Effector memory CD8-positive, alpha-beta T cell (primary cell): ENCODE data around the gene USP25.

ENCODE experiments used
- ATAC-seq: fragments of 150-1000 bp; cut with Tn5 transposase; replicated peaks from 2 replicates; pipeline ENCODE4 v1.10.0; 2021; ENCODE audit warnings: mild to moderate bottlenecking, moderate library complexity
- DNase-seq, 3 experiments: peaks; one replicate each; pipeline ENCODE4 v3.0.0; 2021
- H3K27ac Mint-ChIP-seq, 2 donors: one replicate each; pipeline ENCODE4 v1.8.0; 2022; ENCODE audit warnings: mild to moderate bottlenecking in 2 of 2, mixed read lengths in 2 of 2, moderate library complexity in 2 of 2
- H3K27me3 Mint-ChIP-seq, 2 donors: one replicate each; pipeline ENCODE4 v1.8.0; 2022; ENCODE audit warnings: mixed read lengths in 2 of 2
- H3K36me3 Mint-ChIP-seq: one replicate; pipeline ENCODE4 v1.8.0; 2022; ENCODE audit warnings: mild to moderate bottlenecking, moderate library complexity, mixed read lengths; ENCODE audit not compliant: insufficient read depth
- H3K4me1 Mint-ChIP-seq, 2 donors: one replicate each; pipeline ENCODE4 v1.8.0; 2022; ENCODE audit warnings: low read depth in 2 of 2, mixed read lengths in 2 of 2
- H3K4me3 Mint-ChIP-seq, 2 donors: one replicate each; pipeline ENCODE4 v1.8.0; 2022; ENCODE audit warnings: mild to moderate bottlenecking in 2 of 2, mixed read lengths in 2 of 2, moderate library complexity in 2 of 2
- H3K9me3 Mint-ChIP-seq, 2 donors: one replicate each; pipeline ENCODE4 v1.8.0; 2022; ENCODE audit warnings: mixed read lengths in 2 of 2

Gene USP25

DNA sequence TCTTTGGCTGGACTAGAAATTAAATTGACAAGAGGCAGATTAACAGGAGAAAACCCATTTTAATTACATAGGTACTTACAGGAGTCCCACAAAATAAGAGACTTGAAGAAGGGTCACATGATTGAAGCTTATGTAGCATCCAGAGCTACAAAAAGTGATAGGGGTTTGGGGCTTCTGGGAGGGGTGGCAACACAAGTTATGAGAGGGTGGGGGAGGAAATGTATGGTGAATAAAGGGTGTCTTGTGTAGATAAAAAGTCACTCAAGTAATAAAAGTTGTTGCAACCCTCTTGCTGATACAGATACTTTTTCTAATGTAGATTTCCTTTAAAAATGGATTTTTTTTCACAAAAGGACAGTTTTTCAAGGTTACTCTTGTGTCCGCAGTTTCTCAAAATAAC is 24.0 kb downstream of the USP25 start:
- no peak for ATAC-seq
- Mint-ChIP-seq H3K9me3 (no peaks in the 10 kb centered on the region), H3K27ac (peak overlapping the region in 1 of 2 donors; percentile 3), H3K36me3 (peaks cover 4% of the 10 kb centered on the region), H3K27me3 (no peaks in the 10 kb centered on the region), H3K4me1 (peaks cover 45 to 81% of the 10 kb centered on the region in 2 donors), H3K4me3 (no peak overlapping the region)
- no peak for DNase-seq

DNA sequence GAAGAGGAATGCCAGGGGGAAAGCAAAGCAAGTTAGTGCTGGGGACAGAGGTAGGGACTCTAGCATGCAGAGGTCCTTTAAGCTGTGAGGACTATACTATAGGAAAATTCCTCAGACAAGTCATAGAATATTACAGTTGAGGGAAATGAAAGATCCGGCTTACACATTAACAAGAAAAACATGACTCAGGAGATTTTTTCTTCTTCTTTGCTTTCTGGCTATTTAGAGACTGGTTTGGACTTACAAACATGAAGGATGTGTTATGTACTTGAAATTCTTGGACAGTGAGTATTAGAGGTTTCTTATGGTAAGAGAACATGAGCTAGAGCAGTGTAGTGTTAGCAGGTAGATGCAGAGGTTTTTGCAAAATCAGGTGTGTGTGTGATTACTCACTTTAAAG is 24.9 kb downstream of the USP25 start:
- ATAC-seq (no peak), DNase-seq (no peak)
- Mint-ChIP-seq H3K27me3 (no peaks in the 10 kb centered on the region), H3K36me3 (peaks cover 4% of the 10 kb centered on the region), H3K4me3 (peak overlapping the region; percentile 1 to 13), H3K4me1 (peaks cover 42 to 79% of the 10 kb centered on the region in 2 donors), H3K9me3 (no peaks in the 10 kb centered on the region), H3K27ac (peak overlapping the region in 1 of 2 donors; percentile 64)

- Mint-ChIP-seq H3K9me3 (no peaks in the 10 kb centered on the region), H3K4me3 (peak overlapping the region in 1 of 2 donors; percentile 26), H3K27ac (no peak overlapping the region), H3K36me3 (peaks cover 4% of the 10 kb centered on the region), H3K27me3 (no peaks in the 10 kb centered on the region), H3K4me1 (peaks cover 41 to 79% of the 10 kb centered on the region in 2 donors)
- no peak for DNase-seq
- ATAC-seq: no peak
Measured at GRCh38 chr21:15755125-15755524, 25.3 kb downstream of the USP25 start.

- Mint-ChIP-seq H3K4me1 (peaks cover 49 to 81% of the 10 kb centered on the region in 2 donors), H3K36me3 (peaks cover 4% of the 10 kb centered on the region), H3K4me3 (peak overlapping the region in 1 of 2 donors; percentile 36), H3K27me3 (no peaks in the 10 kb centered on the region), H3K27ac (no peak overlapping the region), H3K9me3 (no peaks in the 10 kb centered on the region)
- ATAC-seq (no peak), DNase-seq (no peak)
Measured at GRCh38 chr21:15759469-15759868, 29.7 kb downstream of the USP25 start.

DNA sequence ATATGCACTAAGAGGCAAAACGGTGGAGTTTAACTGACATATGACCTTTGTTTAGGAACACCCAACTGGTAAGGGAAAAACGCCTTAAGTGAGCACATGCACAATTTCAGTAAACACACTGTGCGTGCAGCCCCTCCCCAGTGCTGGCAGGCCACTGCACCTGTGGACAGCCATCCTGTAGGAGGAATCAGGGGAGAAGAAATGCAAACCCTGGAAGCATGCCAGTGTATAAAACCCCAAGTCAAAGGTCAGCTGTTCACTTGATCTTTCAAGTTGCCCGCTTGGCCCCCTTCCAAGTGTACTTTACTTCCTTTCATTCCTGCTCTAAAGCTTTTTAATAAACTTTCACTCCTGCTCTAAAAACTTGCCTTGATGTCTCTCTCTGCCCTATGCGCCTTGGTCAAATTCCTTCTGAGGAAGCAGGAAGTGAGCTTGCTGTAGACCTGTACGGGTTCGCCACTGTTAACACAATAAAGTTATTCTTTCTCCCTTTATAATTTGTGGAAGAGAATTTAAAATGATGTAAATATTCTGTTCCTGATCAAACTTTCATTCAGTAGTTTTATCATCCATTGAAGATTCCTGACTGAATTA is 31.8 kb downstream of the USP25 start:
- DNase-seq (no peak), ATAC-seq (no peak)
- no peaks in the 10 kb centered on the region for H3K27me3 Mint-ChIP-seq
- peak overlapping the region in 1 of 2 donors; percentile 68 for H3K27ac Mint-ChIP-seq
- peaks cover 44 to 77% of the 10 kb centered on the region in 2 donors for H3K4me1 Mint-ChIP-seq
- no peaks in the 10 kb centered on the region for H3K9me3 Mint-ChIP-seq
- peak overlapping the region in 1 of 2 donors; percentile 40 for H3K4me3 Mint-ChIP-seq
- H3K36me3 Mint-ChIP-seq: peaks cover 19% of the 10 kb centered on the region

DNA sequence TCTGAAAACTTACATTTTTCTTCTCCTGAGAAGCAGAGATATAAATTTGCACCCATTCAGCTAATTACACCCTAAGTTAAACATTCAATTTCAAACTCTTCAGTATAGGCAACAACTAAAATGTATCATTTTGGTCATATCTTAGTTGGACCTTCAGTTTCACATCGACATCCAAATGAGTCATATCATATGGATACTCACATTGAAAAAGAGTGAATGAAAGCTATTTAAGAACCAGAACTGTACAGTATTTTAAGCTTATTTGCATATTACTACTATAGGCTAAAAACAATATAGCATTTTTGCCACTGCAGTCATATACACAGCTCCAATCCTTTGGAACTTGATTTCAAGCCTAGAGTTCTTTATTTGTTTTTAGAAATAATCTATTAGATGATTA is 33.6 kb downstream of the USP25 start:
- ATAC-seq (no peak), DNase-seq (no peak)
- peak overlapping the region in 1 of 2 donors; percentile 48 for H3K4me3 Mint-ChIP-seq
- peaks cover 43 to 73% of the 10 kb centered on the region in 2 donors for H3K4me1 Mint-ChIP-seq
- H3K36me3 Mint-ChIP-seq: peaks cover 26% of the 10 kb centered on the region
- no peaks in the 10 kb centered on the region for H3K27me3 Mint-ChIP-seq
- H3K27ac Mint-ChIP-seq: peak overlapping the region in 1 of 2 donors; percentile 2
- no peaks in the 10 kb centered on the region for H3K9me3 Mint-ChIP-seq

DNA sequence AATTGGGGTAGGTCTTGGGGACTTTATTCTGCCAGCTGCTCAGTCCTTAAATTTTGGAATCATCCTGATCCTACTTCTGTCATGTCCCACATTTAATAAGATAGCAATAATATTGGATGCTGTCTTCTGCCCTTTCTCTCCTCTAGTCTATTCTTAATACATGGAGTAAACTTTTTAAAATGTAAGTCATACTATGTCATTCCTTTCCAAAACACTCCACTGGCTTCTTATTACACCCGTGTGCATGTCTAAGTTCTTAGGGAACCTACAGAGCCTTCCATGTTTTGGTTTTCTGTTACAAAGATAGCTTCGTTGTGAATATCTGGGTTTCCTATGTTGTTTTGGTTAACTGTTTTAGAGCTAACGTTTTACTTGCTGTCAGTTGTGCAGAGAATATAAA is 35.1 kb downstream of the USP25 start:
- peaks cover 29% of the 10 kb centered on the region for H3K36me3 Mint-ChIP-seq
- H3K4me1 Mint-ChIP-seq: peaks cover 37 to 74% of the 10 kb centered on the region in 2 donors
- ATAC-seq (no peak), DNase-seq (no peak)
- H3K9me3 Mint-ChIP-seq: no peaks in the 10 kb centered on the region
- H3K27me3 Mint-ChIP-seq: no peaks in the 10 kb centered on the region
- H3K4me3 Mint-ChIP-seq: no peak overlapping the region
- peak overlapping the region; percentile 5 to 54 for H3K27ac Mint-ChIP-seq

DNA sequence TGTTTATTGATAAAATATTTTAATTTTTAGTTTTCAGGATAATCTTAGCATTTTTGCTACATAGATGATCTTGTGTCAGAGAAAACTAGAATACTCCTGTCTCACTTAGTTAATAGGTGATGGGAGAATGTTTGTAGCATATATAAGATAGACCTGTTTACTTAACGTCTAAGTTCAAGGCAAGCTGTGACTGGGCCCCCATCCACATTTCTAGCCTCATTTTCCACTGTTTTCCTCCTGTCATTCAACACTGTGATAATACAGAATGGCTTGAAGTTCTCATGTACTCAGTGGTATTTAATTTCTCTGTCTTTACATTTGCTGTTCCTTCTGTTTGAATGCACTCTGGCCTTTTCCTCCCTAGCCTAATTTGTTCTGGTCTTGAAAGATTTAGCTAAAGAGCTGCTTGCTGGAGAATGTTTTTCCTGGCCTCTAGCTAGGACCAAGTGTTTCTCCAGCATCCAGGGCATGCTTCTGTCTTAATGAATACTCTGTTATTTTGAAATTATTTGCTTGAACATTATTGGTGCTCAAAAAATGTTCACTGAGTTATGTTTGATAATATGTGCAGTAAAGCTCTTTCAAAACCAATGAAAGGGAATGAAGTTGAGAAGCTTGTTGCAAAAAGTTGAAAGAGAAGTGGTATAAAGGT is 37.3 kb downstream of the USP25 start:
- no peak for DNase-seq
- Mint-ChIP-seq H3K4me1 (peaks cover 24 to 68% of the 10 kb centered on the region in 2 donors), H3K4me3 (no peak overlapping the region), H3K27ac (peak overlapping the region in 1 of 2 donors; percentile 36), H3K36me3 (peaks cover 29% of the 10 kb centered on the region), H3K27me3 (no peaks in the 10 kb centered on the region), H3K9me3 (no peaks in the 10 kb centered on the region)
- ATAC-seq: no peak

- H3K36me3 Mint-ChIP-seq: peaks cover 29% of the 10 kb centered on the region
- peaks cover 20 to 64% of the 10 kb centered on the region in 2 donors for H3K4me1 Mint-ChIP-seq
- peak overlapping the region in 1 of 2 donors; percentile 46 for H3K27ac Mint-ChIP-seq
- no peaks in the 10 kb centered on the region for H3K27me3 Mint-ChIP-seq
- no peaks in the 10 kb centered on the region for H3K9me3 Mint-ChIP-seq
- ATAC-seq (no peak), DNase-seq (no peak)
- no peak overlapping the region for H3K4me3 Mint-ChIP-seq
Measured at GRCh38 chr21:15768045-15768601, 38.3 kb downstream of the USP25 start.

DNA sequence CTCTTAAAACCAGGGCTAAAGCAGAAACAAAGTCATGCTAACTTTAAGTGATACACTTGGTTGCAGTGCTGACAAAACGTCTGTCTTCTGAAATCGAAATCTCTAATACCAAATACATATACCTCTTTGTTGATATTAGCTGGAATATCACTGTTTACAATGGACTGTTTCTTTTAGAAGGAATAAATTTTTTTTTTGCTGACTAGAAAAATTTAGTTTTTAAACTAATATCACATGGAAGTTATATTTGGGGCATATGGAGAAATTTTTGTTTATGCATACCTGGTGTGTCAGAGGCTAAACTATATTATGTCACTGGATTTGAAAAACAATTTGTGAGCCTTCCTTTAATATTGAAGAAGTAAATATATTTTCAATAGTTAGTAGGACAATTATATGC is 39.1 kb downstream of the USP25 start:
- Mint-ChIP-seq H3K27ac (no peak overlapping the region), H3K36me3 (peaks cover 29% of the 10 kb centered on the region), H3K4me3 (no peak overlapping the region), H3K9me3 (no peaks in the 10 kb centered on the region), H3K27me3 (no peaks in the 10 kb centered on the region), H3K4me1 (peaks cover 20 to 63% of the 10 kb centered on the region in 2 donors)
- ATAC-seq: no peak
- DNase-seq: no peak

DNA sequence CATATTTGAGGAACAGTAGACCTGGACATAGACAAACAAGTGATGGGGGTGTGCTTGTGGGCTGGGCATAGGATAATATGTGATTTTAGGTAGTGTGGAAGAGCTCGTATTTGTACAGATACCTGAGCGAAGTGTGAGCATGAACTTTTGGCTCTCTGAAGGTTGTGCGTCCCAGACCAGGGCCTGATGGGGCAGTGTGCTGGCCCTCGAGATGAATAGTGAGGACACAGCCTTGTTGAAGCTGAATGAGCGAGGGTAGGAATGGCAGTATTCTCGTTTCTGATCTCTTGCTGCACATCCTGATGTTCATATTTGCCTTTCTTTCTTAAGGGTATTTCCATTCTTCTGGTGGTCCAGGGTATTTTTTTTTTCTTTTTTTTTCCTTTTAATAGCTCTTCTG is 41.5 kb downstream of the USP25 start:
- Mint-ChIP-seq H3K27ac (peak overlapping the region; percentile 9 to 72), H3K4me3 (no peak overlapping the region), H3K9me3 (no peaks in the 10 kb centered on the region), H3K27me3 (no peaks in the 10 kb centered on the region), H3K36me3 (peaks cover 16% of the 10 kb centered on the region), H3K4me1 (peaks cover 18 to 60% of the 10 kb centered on the region in 2 donors)
- ATAC-seq (no peak), DNase-seq (no peak)

- H3K4me1 Mint-ChIP-seq: peaks cover 22 to 62% of the 10 kb centered on the region in 2 donors
Measured at GRCh38 chr21:15772654-15773053, 42.9 kb downstream of the USP25 start.

DNA sequence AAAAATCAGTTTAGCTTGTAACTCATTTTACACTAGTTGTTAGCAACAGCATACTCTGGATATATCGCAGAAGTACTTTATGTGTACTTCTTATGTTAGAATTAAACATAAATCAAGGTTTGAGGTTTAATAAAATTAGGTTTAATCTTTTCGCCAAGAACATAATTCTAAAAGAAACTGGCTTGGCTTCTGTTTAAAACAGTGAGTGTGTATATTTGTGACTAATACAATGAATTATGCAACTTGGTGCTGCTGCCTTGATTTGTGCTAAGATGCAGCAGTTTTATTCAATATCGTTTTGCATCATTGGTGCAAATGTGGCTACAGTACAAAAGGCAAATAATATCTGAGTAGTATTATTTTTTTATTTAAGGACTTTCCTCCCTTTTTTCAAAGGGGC is 44.8 kb downstream of the USP25 start:
- Mint-ChIP-seq H3K27ac (no peak overlapping the region), H3K27me3 (no peaks in the 10 kb centered on the region), H3K4me1 (peaks cover 18 to 50% of the 10 kb centered on the region in 2 donors), H3K4me3 (no peak overlapping the region), H3K36me3 (no peaks in the 10 kb centered on the region), H3K9me3 (no peaks in the 10 kb centered on the region)
- ATAC-seq (no peak), DNase-seq (no peak)

More at GRCh38 chr21:15772654-15773053, 42.9 kb downstream of the USP25 start:
- Mint-ChIP-seq H3K27me3 (no peaks in the 10 kb centered on the region), H3K4me3 (no peak overlapping the region), H3K27ac (peak overlapping the region in 1 of 2 donors; percentile 27), H3K9me3 (no peaks in the 10 kb centered on the region), H3K36me3 (peaks cover 12% of the 10 kb centered on the region)
- no peak for DNase-seq
- ATAC-seq: no peak

DNA sequence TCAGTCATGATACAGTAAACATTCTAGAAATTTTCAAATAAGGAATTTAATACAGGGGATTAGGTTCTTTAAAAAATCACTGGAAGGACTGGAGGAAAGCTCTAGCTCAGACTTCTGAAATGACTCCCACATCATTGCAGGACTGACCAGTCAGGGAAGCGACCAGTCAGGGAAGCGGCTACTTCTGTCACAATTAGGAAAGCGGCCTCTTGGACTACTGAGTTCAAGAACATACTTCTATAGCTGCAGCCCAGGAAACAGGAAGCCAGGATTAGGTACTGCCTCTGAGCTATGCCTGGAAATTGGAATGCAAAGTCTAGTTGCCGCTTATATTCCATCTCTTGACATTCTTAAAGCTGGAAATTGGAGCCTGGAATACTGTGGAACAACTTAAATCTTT is 45.5 kb downstream of the USP25 start:
- H3K36me3 Mint-ChIP-seq: peaks cover 3% of the 10 kb centered on the region
- no peak for ATAC-seq
- H3K27me3 Mint-ChIP-seq: no peaks in the 10 kb centered on the region
- H3K4me1 Mint-ChIP-seq: peaks cover 18 to 46% of the 10 kb centered on the region in 2 donors
- H3K4me3 Mint-ChIP-seq: no peak overlapping the region
- DNase-seq: no peak
- no peaks in the 10 kb centered on the region for H3K9me3 Mint-ChIP-seq
- no peak overlapping the region for H3K27ac Mint-ChIP-seq
